Measurements from ENCODE around the gene CHSY1.

GRCh38 chr15:101193806-101194545, 57.9 kb downstream of the CHSY1 start:
- TF ChIP-seq CTCF (IDR thresholded peaks at IDR 0.05) = no peak
- no peak for TF ChIP-seq EZH2 (IDR thresholded peaks at IDR 0.05; ENCODE audit: borderline replicate concordance, insufficient read depth, low read depth, low read length, poor library complexity, severe bottlenecking)
